ENCODE results near the gene CLEC4G. TPM values are rescaled to one million over a fixed set of nuclear protein-coding genes. Genes with fewer than 3 reads are reported as not detected.

The CLEC4G gene
- polyA plus RNA-seq, 1 donor from 2014 or later = not detected

GRCh38 chr19:7682175-7682855, 49.6 kb downstream of the CLEC4G start:
- Histone ChIP-seq H3K9me3 (ENCODE audit: low read length) (no peaks in the 10 kb centered on the region), H3K9me2 (ENCODE audit: insufficient read depth, low read length) (no peaks in the 10 kb centered on the region), H3K4me3 (ENCODE audit: low read length) (peak overlapping the region; percentile 100), H3F3A (ENCODE audit: insufficient read depth, low read length, poor library complexity, severe bottlenecking) (no peaks in the 10 kb centered on the region), H2AFZ (ENCODE audit: low read depth, low read length) (no peak overlapping the region), H4K20me1 (ENCODE audit: insufficient read depth) (no peaks in the 10 kb centered on the region), H3K36me3 (ENCODE audit: insufficient read depth, low read length) (no peaks in the 10 kb centered on the region), H3K4me2 (ENCODE audit: low read length) (no peak overlapping the region), H3K9ac (ENCODE audit: low read length) (no peak overlapping the region), H3K27ac (ENCODE audit: low read length) (no peak overlapping the region), H3K79me2 (replicated peaks; ENCODE audit: insufficient read depth, low read length) (peaks cover 8% of the 10 kb centered on the region), H3K27me3 (ENCODE audit: insufficient read depth, low read depth, low read length) (no peaks in the 10 kb centered on the region)
- TF ChIP-seq CTCF (IDR thresholded peaks at IDR 0.05; ENCODE audit: poor library complexity, severe bottlenecking) (no peak), TAF1 (IDR thresholded peaks at IDR 0.05; ENCODE audit: low read depth) (no peak), POLR2AphosphoS5 (IDR thresholded peaks at IDR 0.05) (no peak), SMC3 (conservative IDR thresholded peaks at IDR 0.05; ENCODE audit: poor library complexity) (no peak), EP300 (conservative IDR thresholded peaks at IDR 0.05; ENCODE audit: poor library complexity, severe bottlenecking) (no peak)
- TF ChIP-seq, protein P1, sequence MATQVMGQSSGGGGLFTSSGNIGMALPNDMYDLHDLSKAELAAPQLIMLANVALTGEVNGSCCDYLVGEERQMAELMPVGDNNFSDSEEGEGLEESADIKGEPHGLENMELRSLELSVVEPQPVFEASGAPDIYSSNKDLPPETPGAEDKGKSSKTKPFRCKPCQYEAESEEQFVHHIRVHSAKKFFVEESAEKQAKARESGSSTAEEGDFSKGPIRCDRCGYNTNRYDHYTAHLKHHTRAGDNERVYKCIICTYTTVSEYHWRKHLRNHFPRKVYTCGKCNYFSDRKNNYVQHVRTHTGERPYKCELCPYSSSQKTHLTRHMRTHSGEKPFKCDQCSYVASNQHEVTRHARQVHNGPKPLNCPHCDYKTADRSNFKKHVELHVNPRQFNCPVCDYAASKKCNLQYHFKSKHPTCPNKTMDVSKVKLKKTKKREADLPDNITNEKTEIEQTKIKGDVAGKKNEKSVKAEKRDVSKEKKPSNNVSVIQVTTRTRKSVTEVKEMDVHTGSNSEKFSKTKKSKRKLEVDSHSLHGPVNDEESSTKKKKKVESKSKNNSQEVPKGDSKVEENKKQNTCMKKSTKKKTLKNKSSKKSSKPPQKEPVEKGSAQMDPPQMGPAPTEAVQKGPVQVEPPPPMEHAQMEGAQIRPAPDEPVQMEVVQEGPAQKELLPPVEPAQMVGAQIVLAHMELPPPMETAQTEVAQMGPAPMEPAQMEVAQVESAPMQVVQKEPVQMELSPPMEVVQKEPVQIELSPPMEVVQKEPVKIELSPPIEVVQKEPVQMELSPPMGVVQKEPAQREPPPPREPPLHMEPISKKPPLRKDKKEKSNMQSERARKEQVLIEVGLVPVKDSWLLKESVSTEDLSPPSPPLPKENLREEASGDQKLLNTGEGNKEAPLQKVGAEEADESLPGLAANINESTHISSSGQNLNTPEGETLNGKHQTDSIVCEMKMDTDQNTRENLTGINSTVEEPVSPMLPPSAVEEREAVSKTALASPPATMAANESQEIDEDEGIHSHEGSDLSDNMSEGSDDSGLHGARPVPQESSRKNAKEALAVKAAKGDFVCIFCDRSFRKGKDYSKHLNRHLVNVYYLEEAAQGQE (IDR thresholded peaks at IDR 0.05; ENCODE audit: borderline replicate concordance) = no peak

DNA sequence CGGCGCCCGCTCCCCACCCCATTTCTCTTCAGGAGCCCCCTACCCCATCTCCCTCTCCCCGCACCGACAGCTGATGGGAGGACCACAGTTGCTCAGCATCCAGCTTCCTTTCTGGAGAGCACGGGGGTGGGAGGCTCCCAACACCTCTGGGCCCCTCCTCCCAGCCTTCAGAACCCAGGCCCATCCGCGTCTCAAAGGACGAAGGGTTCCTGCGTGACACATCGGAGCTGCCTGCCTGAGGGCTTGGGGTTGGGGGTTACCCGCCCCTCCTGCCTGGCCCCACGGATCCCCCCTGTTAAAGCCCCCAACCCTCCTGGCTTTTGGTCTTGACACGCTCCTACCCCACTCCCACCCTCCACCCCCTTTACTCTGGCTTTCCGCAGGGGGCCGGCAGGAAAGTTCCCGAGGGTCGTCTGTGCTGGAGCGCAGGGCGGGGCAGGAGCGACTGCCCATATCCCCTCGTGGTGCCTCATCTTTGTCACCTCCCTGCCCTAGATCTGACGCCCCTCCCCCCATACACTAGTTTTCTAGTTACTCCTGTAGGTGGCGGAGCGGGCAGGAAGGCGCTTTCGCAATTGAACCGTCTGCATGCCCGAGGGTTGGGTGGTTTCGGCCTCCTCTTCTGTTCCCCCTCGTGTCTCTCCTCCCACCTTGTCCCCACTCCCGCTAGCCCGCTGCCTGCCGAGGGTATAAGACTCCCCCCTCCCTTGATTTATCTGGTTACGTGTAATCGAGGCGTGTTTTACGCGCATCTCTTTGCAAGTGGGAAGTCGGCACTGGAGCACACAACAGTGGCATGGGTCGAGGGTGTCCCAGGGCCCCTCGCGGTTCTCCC, 50.4 kb downstream of the CLEC4G start:
- Histone ChIP-seq H3K4me3 (ENCODE audit: low read length) (peak overlapping the region; percentile 100), H3K4me2 (ENCODE audit: low read length) (peak overlapping the region; percentile 11), H3K9ac (ENCODE audit: low read length) (peak overlapping the region; percentile 86), H2AFZ (ENCODE audit: low read depth, low read length) (peak overlapping the region; percentile 56), H3F3A (ENCODE audit: insufficient read depth, low read length, poor library complexity, severe bottlenecking) (no peaks in the 10 kb centered on the region), H3K9me2 (ENCODE audit: insufficient read depth, low read length) (no peaks in the 10 kb centered on the region), H3K9me3 (ENCODE audit: low read length) (no peaks in the 10 kb centered on the region), H4K20me1 (ENCODE audit: insufficient read depth) (no peaks in the 10 kb centered on the region), H3K36me3 (ENCODE audit: insufficient read depth, low read length) (no peaks in the 10 kb centered on the region), H3K27ac (ENCODE audit: low read length) (peak overlapping the region; percentile 64), H3K27me3 (ENCODE audit: insufficient read depth, low read depth, low read length) (no peaks in the 10 kb centered on the region), H3K79me2 (replicated peaks; ENCODE audit: insufficient read depth, low read length) (peaks cover 8% of the 10 kb centered on the region)
- no peak for TF ChIP-seq TAF1 (IDR thresholded peaks at IDR 0.05; ENCODE audit: low read depth)
- no peak for TF ChIP-seq RAD21 (conservative IDR thresholded peaks at IDR 0.05)
- no peak for TF ChIP-seq EZH2 (IDR thresholded peaks at IDR 0.05; ENCODE audit: borderline replicate concordance, insufficient read depth, low read length, poor library complexity, severe bottlenecking)
- peak; percentile 53 for TF ChIP-seq CTCF (IDR thresholded peaks at IDR 0.05; ENCODE audit: poor library complexity, severe bottlenecking)
- TF ChIP-seq EP300 (conservative IDR thresholded peaks at IDR 0.05; ENCODE audit: poor library complexity, severe bottlenecking) = no peak
- peak; percentile 18 for TF ChIP-seq SMC3 (conservative IDR thresholded peaks at IDR 0.05; ENCODE audit: poor library complexity)
- TF ChIP-seq, protein P1 (IDR thresholded peaks at IDR 0.05; ENCODE audit: borderline replicate concordance) = no peak
- TF ChIP-seq MXI1 (conservative IDR thresholded peaks at IDR 0.05; ENCODE audit: poor library complexity, severe bottlenecking) = no peak
- TF ChIP-seq POLR2AphosphoS5 (IDR thresholded peaks at IDR 0.05) = no peak

Measured in neural cell (in vitro differentiated cells).